Trophoblast cell (in vitro differentiated cells and primary cell): ENCODE measurements around the gene MMADHC.
"Not testable (repeated sequence)": the region's sequence is repeated elsewhere in the genome, so short reads cannot be mapped to it uniquely, and the experiment has no call there.

ENCODE experiments used
- DNase-seq, 2 donors: peaks; one replicate each; pipeline ENCODE4 v3.0.0-alpha.2; 2016
- H2AFZ ChIP-seq: 2 replicates; pipeline ENCODE4 v1.6.1; 2013; ENCODE audit warnings: low read length, moderate library complexity, mild to moderate bottlenecking; ENCODE audit not compliant: insufficient read depth, poor library complexity
- H2AK5ac ChIP-seq: 2 replicates; pipeline ENCODE4 v1.6.1; 2013; ENCODE audit warnings: mild to moderate bottlenecking, low read length
- H2BK120ac ChIP-seq: 2 replicates; pipeline ENCODE4 v1.6.1; 2013; ENCODE audit warnings: low read length, mild to moderate bottlenecking, moderate library complexity; ENCODE audit not compliant: insufficient read depth, poor library complexity
- H2BK12ac ChIP-seq: 2 replicates; pipeline ENCODE4 v1.6.1; 2013; ENCODE audit warnings: mild to moderate bottlenecking, low read length, moderate library complexity
- H2BK5ac ChIP-seq: 2 replicates; pipeline ENCODE4 v1.6.1; 2013; ENCODE audit warnings: low read length, low read depth, moderate library complexity, mild to moderate bottlenecking; ENCODE audit not compliant: poor library complexity
- H3K14ac ChIP-seq: 2 replicates; pipeline ENCODE4 v1.6.1; 2013; ENCODE audit warnings: mild to moderate bottlenecking, low read length
- H3K18ac ChIP-seq: 2 replicates; pipeline ENCODE4 v1.6.1; 2013; ENCODE audit warnings: mild to moderate bottlenecking, low read length
- H3K23ac ChIP-seq: 2 replicates; pipeline ENCODE4 v1.6.1; 2013; ENCODE audit warnings: low read length
- H3K27ac ChIP-seq: 2 replicates; pipeline ENCODE4 v1.5.1; 2013; ENCODE audit warnings: low read depth, mild to moderate bottlenecking, inconsistent platforms, low read length, moderate library complexity
- H3K27me3 ChIP-seq: 2 replicates; pipeline ENCODE4 v1.6.1; 2013; ENCODE audit warnings: inconsistent platforms, mild to moderate bottlenecking, low read length, moderate library complexity; ENCODE audit not compliant: insufficient read depth
- H3K36me3 ChIP-seq, 2 experiments: 1 replicate in 1 of 2; 2 replicates in 1 of 2; pipeline ENCODE4 v1.6.1; 2013; ENCODE audit warnings: low read length in 2 of 2, mild to moderate bottlenecking in 2 of 2, moderate library complexity in 1 of 2; ENCODE audit not compliant: insufficient read depth in 2 of 2, control insufficient read depth in 1 of 2
- H3K4ac ChIP-seq: 2 replicates; pipeline ENCODE4 v1.6.1; 2013; ENCODE audit warnings: low read depth, mild to moderate bottlenecking, low read length, moderate library complexity
- H3K4me1 ChIP-seq, 2 experiments: 1 replicate in 1 of 2; 2 replicates in 1 of 2; pipeline ENCODE4 v1.6.1; 2013; ENCODE audit warnings: low read length in 2 of 2, mild to moderate bottlenecking in 2 of 2, moderate library complexity in 1 of 2; ENCODE audit not compliant: insufficient read depth in 2 of 2, control insufficient read depth in 1 of 2
- H3K4me2 ChIP-seq: 2 replicates; pipeline ENCODE4 v1.6.1; 2013; ENCODE audit warnings: inconsistent platforms, mild to moderate bottlenecking, low read length, moderate library complexity
- H3K4me3 ChIP-seq: 2 replicates; pipeline ENCODE4 v1.5.1; 2013; ENCODE audit warnings: mild to moderate bottlenecking, low read depth, low read length, inconsistent platforms
- H3K79me1 ChIP-seq: one replicate; pipeline ENCODE4 v1.6.1; 2013; ENCODE audit warnings: low read length
- H3K79me2 ChIP-seq: 2 replicates; pipeline ENCODE4 v1.6.1; 2013; ENCODE audit warnings: low read length, mild to moderate bottlenecking; ENCODE audit not compliant: control insufficient read depth, insufficient read depth, poor library complexity
- H3K9ac ChIP-seq: 2 replicates; pipeline ENCODE4 v1.6.1; 2013; ENCODE audit warnings: mild to moderate bottlenecking, low read length
- H3K9me3 ChIP-seq: 2 replicates; pipeline ENCODE4 v1.6.1; 2013; ENCODE audit warnings: low read depth, mild to moderate bottlenecking, control low read depth, inconsistent platforms, low read length; ENCODE audit not compliant: insufficient read depth
- H4K12ac ChIP-seq: 2 replicates; pipeline ENCODE4 v1.6.1; 2013; ENCODE audit warnings: low read depth, mild to moderate bottlenecking, low read length, moderate library complexity
- H4K8ac ChIP-seq: 2 replicates; pipeline ENCODE4 v1.6.1; 2013; ENCODE audit warnings: low read depth, mild to moderate bottlenecking, low read length, moderate library complexity
- H4K91ac ChIP-seq: one replicate; pipeline ENCODE4 v1.6.1; 2013; ENCODE audit warnings: low read depth, mild to moderate bottlenecking, low read length, moderate library complexity
- WGBS: extraction: QIAGEN DNeasy Blood & Tissue Kit; methylation state at CpG from one replicate; pipeline ENCODE4 v1.1.7; 2013; ENCODE audit warnings: missing lambda C conversion rate; ENCODE audit not compliant: insufficient read length, insufficient coverage; ENCODE audit errors: extremely low coverage; 5-methylcytosine and 5-hydroxymethylcytosine counted together

MMADHC gene

GRCh38 chr2:149566652-149567051, 20.9 kb downstream of the MMADHC start:
- no peak overlapping the region for H4K8ac ChIP-seq
- H4K12ac ChIP-seq, result no peak overlapping the region
- H3K4me1 ChIP-seq, result no peaks in the 10 kb centered on the region
- no peak overlapping the region for H3K23ac ChIP-seq
- H3K79me2 ChIP-seq, result no peaks in the 10 kb centered on the region
- H2BK5ac ChIP-seq, result no peak overlapping the region
- no peak overlapping the region for H3K4me2 ChIP-seq
- no peak for DNase-seq
- no peak overlapping the region for H3K27ac ChIP-seq
- no peaks in the 10 kb centered on the region for H3K79me1 ChIP-seq
- no peak overlapping the region for H2AFZ ChIP-seq
- no peak overlapping the region for H4K91ac ChIP-seq
- H2AK5ac ChIP-seq, result no peak overlapping the region
- no peak overlapping the region for H2BK12ac ChIP-seq
- peaks cover 2 to 8% of the 10 kb centered on the region in 2 experiments for H3K36me3 ChIP-seq
- H3K4me3 ChIP-seq, result no peak overlapping the region
- no peak overlapping the region for H3K9ac ChIP-seq
- no CpG with 5 or more reads among the region's 2 CpGs for WGBS
- no peak overlapping the region for H3K18ac ChIP-seq
- H3K4ac ChIP-seq, result no peak overlapping the region
- no peak overlapping the region for H3K14ac ChIP-seq
- no peaks in the 10 kb centered on the region for H3K9me3 ChIP-seq
- no peak overlapping the region for H2BK120ac ChIP-seq
- no peaks in the 10 kb centered on the region for H3K27me3 ChIP-seq

- not testable (repeated sequence) for H3K79me1 ChIP-seq, H3K27me3 ChIP-seq, H4K12ac ChIP-seq, H3K36me3 ChIP-seq, H4K8ac ChIP-seq, H3K4ac ChIP-seq, H3K27ac ChIP-seq, H3K9me3 ChIP-seq, H3K9ac ChIP-seq, H2AFZ ChIP-seq, H3K23ac ChIP-seq, H2BK120ac ChIP-seq, H3K4me2 ChIP-seq, H4K91ac ChIP-seq, H3K18ac ChIP-seq, H2AK5ac ChIP-seq, H3K4me1 ChIP-seq, H3K14ac ChIP-seq, H3K79me2 ChIP-seq, H2BK12ac ChIP-seq, H2BK5ac ChIP-seq, H3K4me3 ChIP-seq, DNase-seq
- no CpG with 5 or more reads among the region's 9 CpGs for WGBS
These were observed 21.9 kb downstream of the MMADHC start for GRCh38 chr2:149565625-149566024.

GRCh38 chr2:149564983-149565382, 22.6 kb downstream of the MMADHC start:
- no peak overlapping the region for H2BK5ac ChIP-seq
- no peak overlapping the region for H3K4ac ChIP-seq
- H3K18ac ChIP-seq, result no peak overlapping the region
- DNase-seq, result no peak
- H3K4me2 ChIP-seq, result no peak overlapping the region
- H3K4me1 ChIP-seq, result no peaks in the 10 kb centered on the region
- H2BK120ac ChIP-seq, result no peak overlapping the region
- no CpG with 5 or more reads among the region's 5 CpGs for WGBS
- no peak overlapping the region for H4K91ac ChIP-seq
- no peaks in the 10 kb centered on the region for H3K79me2 ChIP-seq
- H3K14ac ChIP-seq, result no peak overlapping the region
- H2BK12ac ChIP-seq, result no peak overlapping the region
- H3K27me3 ChIP-seq, result no peaks in the 10 kb centered on the region
- no peaks in the 10 kb centered on the region for H3K9me3 ChIP-seq
- H3K79me1 ChIP-seq, result no peaks in the 10 kb centered on the region
- H3K9ac ChIP-seq, result no peak overlapping the region
- H3K36me3 ChIP-seq, result peaks cover 0 to 8% of the 10 kb centered on the region in 2 experiments
- no peak overlapping the region for H2AK5ac ChIP-seq
- no peak overlapping the region for H3K23ac ChIP-seq
- H4K12ac ChIP-seq, result no peak overlapping the region
- H4K8ac ChIP-seq, result no peak overlapping the region
- no peak overlapping the region for H3K27ac ChIP-seq
- no peak overlapping the region for H3K4me3 ChIP-seq
- no peak overlapping the region for H2AFZ ChIP-seq

- H3K4me3 ChIP-seq, result no peak overlapping the region
- H3K4ac ChIP-seq, result no peak overlapping the region
- no peak overlapping the region for H2BK120ac ChIP-seq
- no peaks in the 10 kb centered on the region for H3K27me3 ChIP-seq
- no peak overlapping the region for H3K14ac ChIP-seq
- H4K8ac ChIP-seq, result no peak overlapping the region
- no peak overlapping the region for H3K4me2 ChIP-seq
- H3K36me3 ChIP-seq, result peaks cover 0 to 7% of the 10 kb centered on the region in 2 experiments
- no peak overlapping the region for H3K23ac ChIP-seq
- no peak overlapping the region for H3K27ac ChIP-seq
- H2BK12ac ChIP-seq, result no peak overlapping the region
- H4K91ac ChIP-seq, result no peak overlapping the region
- H3K9ac ChIP-seq, result no peak overlapping the region
- no peaks in the 10 kb centered on the region for H3K79me1 ChIP-seq
- H3K4me1 ChIP-seq, result no peaks in the 10 kb centered on the region
- no peaks in the 10 kb centered on the region for H3K9me3 ChIP-seq
- H2AK5ac ChIP-seq, result no peak overlapping the region
- H3K18ac ChIP-seq, result no peak overlapping the region
- H4K12ac ChIP-seq, result no peak overlapping the region
- no CpG with 5 or more reads among the region's 1 CpG for WGBS
- H2BK5ac ChIP-seq, result no peak overlapping the region
- no peak overlapping the region for H2AFZ ChIP-seq
- no peaks in the 10 kb centered on the region for H3K79me2 ChIP-seq
- DNase-seq, result no peak
These were observed 23.5 kb downstream of the MMADHC start for GRCh38 chr2:149564097-149564496.
